ENCODE data around the gene MAGEB4.

The MAGEB4 gene

DNA sequence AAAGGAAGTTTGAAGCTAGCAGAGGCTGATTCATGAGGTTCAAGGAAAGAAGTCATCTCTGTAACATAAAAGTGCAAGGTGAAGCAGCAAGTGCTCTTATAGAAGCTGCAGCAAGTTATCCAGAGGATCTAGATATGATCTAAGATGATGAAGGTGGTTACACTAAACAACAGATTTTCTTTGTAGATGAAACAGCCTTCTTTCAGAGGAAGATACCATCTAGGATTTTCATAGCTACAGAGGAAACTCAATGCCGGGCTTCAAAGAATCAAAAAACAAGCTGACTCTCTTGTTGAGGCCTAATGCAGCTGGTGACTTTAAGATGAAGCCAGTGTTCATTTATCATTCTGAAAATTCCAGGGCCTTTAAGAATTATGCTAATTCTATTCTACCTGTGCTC is 38.6 kb downstream of the MAGEB4 start:
- H3K4me3 ChIP-seq (ENCODE audit: low read length in 2 of 2), result no peak overlapping the region
- H3K14ac ChIP-seq (ENCODE audit: low read length), result no peak overlapping the region
- H3K4me1 ChIP-seq (ENCODE audit: control insufficient read depth in 2 of 2, insufficient read depth in 1 of 2, low read depth in 1 of 2, low read length in 2 of 2), result no peaks in the 10 kb centered on the region
- H2AK5ac ChIP-seq (ENCODE audit: low read depth, low read length), result no peak overlapping the region
- H2BK12ac ChIP-seq (ENCODE audit: low read length), result no peak overlapping the region
- no peaks in the 10 kb centered on the region for H3K27me3 ChIP-seq (ENCODE audit: control insufficient read depth in 3 of 3, insufficient read depth in 3 of 3, low read depth in 1 of 3, low read length in 3 of 3)
- no peak overlapping the region for H2BK5ac ChIP-seq (ENCODE audit: low read length)
- no peak overlapping the region for H4K8ac ChIP-seq (ENCODE audit: low read depth, low read length)
- H3K27ac ChIP-seq (replicated peaks; ENCODE audit: low read length), result no peak overlapping the region
- H2BK120ac ChIP-seq (ENCODE audit: low read depth, low read length), result no peak overlapping the region
- H3K9me3 ChIP-seq (replicated peaks in 1 of 2; ENCODE audit: control insufficient read depth in 2 of 2, insufficient read depth in 1 of 2, low read depth in 1 of 2, low read length in 2 of 2), result no peaks in the 10 kb centered on the region
- H3K9ac ChIP-seq (ENCODE audit: low read depth, low read length, poor library complexity), result no peak overlapping the region
- no peak overlapping the region for H4K91ac ChIP-seq (ENCODE audit: low read depth, low read length, poor library complexity)
- no peaks in the 10 kb centered on the region for H3K36me3 ChIP-seq (replicated peaks in 1 of 2; ENCODE audit: control insufficient read depth in 2 of 2, insufficient read depth in 2 of 2, low read length in 2 of 2)
- H3K79me1 ChIP-seq (ENCODE audit: low read depth, low read length), result no peaks in the 10 kb centered on the region
- no peak overlapping the region for H2BK15ac ChIP-seq (ENCODE audit: low read length)
- H3K4ac ChIP-seq (ENCODE audit: low read length), result no peak overlapping the region
- no peak overlapping the region for H3K18ac ChIP-seq (ENCODE audit: low read length)
- no peak for DNase-seq (ENCODE audit: low spot score)
- H3K4me2 ChIP-seq (ENCODE audit: insufficient read depth, low read length, poor library complexity, severe bottlenecking), result no peak overlapping the region
- no peak overlapping the region for H3K23ac ChIP-seq (ENCODE audit: low read depth, low read length, poor library complexity)
- WGBS, 2 donors (ENCODE audit: extremely low coverage in 2 of 2, insufficient read length in 2 of 2, insufficient replicate concordance in 1 of 2), result no CpG with 5 or more reads among the region's 1 CpG
- no peak overlapping the region for H2AFZ ChIP-seq (ENCODE audit: low read length)

DNA sequence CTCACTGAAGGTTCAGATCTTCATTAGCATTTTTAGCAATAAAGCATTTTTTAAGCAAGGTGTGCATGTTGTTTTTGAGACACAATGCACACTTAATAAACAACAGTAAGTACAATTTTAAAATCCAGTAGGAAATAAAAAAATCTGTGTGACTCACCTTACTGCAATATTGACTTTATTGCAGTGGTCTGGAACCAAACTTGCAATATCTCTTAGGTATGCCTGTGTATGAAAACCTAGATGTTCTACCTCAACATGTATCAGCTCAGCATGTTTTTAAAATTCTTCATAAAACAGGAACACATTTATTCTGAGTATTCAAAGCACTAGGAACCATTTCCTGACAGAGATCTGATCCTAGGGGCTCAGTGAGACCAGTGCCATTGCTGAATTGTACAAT is 40.7 kb downstream of the MAGEB4 start:
- Histone ChIP-seq H2AFZ (ENCODE audit: low read length) (no peak overlapping the region), H3K23ac (ENCODE audit: low read depth, low read length, poor library complexity) (no peak overlapping the region), H3K9me3 (replicated peaks in 1 of 2; ENCODE audit: control insufficient read depth in 2 of 2, insufficient read depth in 1 of 2, low read depth in 1 of 2, low read length in 2 of 2) (no peaks in the 10 kb centered on the region), H3K18ac (ENCODE audit: low read length) (no peak overlapping the region), H3K4me1 (ENCODE audit: control insufficient read depth in 2 of 2, insufficient read depth in 1 of 2, low read depth in 1 of 2, low read length in 2 of 2) (no peaks in the 10 kb centered on the region), H3K4me3 (ENCODE audit: low read length in 2 of 2) (no peak overlapping the region), H2BK15ac (ENCODE audit: low read length) (no peak overlapping the region), H3K4me2 (ENCODE audit: insufficient read depth, low read length, poor library complexity, severe bottlenecking) (no peak overlapping the region), H3K14ac (ENCODE audit: low read length) (no peak overlapping the region), H2BK12ac (ENCODE audit: low read length) (no peak overlapping the region), H4K91ac (ENCODE audit: low read depth, low read length, poor library complexity) (no peak overlapping the region), H2BK5ac (ENCODE audit: low read length) (no peak overlapping the region), H3K9ac (ENCODE audit: low read depth, low read length, poor library complexity) (no peak overlapping the region), H3K27me3 (ENCODE audit: control insufficient read depth in 3 of 3, insufficient read depth in 3 of 3, low read depth in 1 of 3, low read length in 3 of 3) (no peaks in the 10 kb centered on the region), H3K27ac (replicated peaks; ENCODE audit: low read length) (no peak overlapping the region), H4K8ac (ENCODE audit: low read depth, low read length) (no peak overlapping the region), H2AK5ac (ENCODE audit: low read depth, low read length) (no peak overlapping the region), H3K36me3 (replicated peaks in 1 of 2; ENCODE audit: control insufficient read depth in 2 of 2, insufficient read depth in 2 of 2, low read length in 2 of 2) (no peaks in the 10 kb centered on the region), H3K79me1 (ENCODE audit: low read depth, low read length) (no peaks in the 10 kb centered on the region), H2BK120ac (ENCODE audit: low read depth, low read length) (no peak overlapping the region), H3K4ac (ENCODE audit: low read length) (no peak overlapping the region)
- no peak for DNase-seq (ENCODE audit: low spot score)

DNA sequence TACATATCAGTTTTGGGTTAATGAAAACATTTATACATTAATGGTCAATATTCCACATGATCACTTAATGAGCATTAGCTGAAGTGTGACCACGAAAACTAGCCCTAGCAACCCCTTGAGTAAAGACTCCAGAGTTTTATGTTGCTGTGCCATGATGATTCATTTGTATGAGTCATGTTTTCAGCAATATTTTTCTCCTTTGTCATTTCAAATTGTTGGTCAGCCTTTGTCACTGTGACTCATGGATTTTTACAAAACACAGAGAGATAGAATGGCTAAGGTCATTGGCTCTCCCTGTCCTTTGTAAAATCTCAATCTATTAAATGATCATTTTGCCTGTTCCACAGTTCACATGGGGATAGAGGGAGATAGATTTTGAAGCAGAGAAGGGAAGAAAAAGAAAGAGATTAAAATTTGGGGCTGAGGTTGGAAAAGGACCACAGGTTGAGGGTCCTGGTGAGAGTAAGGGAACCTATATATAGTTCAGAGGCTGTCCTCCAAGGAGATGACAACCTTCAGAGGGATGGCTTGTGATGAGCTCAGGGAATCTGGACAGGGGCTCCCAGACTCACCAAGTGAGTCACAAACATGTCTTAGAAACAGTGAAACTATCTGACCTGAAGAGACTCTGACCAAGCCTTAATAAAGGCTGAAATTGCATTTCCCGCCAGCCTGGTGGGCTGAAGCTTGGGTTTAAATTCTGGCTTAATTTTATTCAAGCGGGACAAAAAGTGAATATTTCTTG is 41.8 kb downstream of the MAGEB4 start:
- no peak overlapping the region for H2BK5ac ChIP-seq (ENCODE audit: low read length)
- no peak overlapping the region for H3K4me3 ChIP-seq (ENCODE audit: low read length in 2 of 2)
- H3K4me2 ChIP-seq (ENCODE audit: insufficient read depth, low read length, poor library complexity, severe bottlenecking), result no peak overlapping the region
- H2AK5ac ChIP-seq (ENCODE audit: low read depth, low read length), result no peak overlapping the region
- no peak overlapping the region for H4K8ac ChIP-seq (ENCODE audit: low read depth, low read length)
- WGBS, 2 donors (ENCODE audit: extremely low coverage in 2 of 2, insufficient read length in 2 of 2, insufficient replicate concordance in 1 of 2), result no CpG with 5 or more reads among the region's 3 CpGs
- H3K27me3 ChIP-seq (ENCODE audit: control insufficient read depth in 3 of 3, insufficient read depth in 3 of 3, low read depth in 1 of 3, low read length in 3 of 3), result no peaks in the 10 kb centered on the region
- no peak overlapping the region for H2BK12ac ChIP-seq (ENCODE audit: low read length)
- no peak overlapping the region for H2BK120ac ChIP-seq (ENCODE audit: low read depth, low read length)
- no peaks in the 10 kb centered on the region for H3K9me3 ChIP-seq (replicated peaks in 1 of 2; ENCODE audit: control insufficient read depth in 2 of 2, insufficient read depth in 1 of 2, low read depth in 1 of 2, low read length in 2 of 2)
- DNase-seq (ENCODE audit: low spot score), result no peak
- no peak overlapping the region for H3K4ac ChIP-seq (ENCODE audit: low read length)
- no peak overlapping the region for H2AFZ ChIP-seq (ENCODE audit: low read length)
- no peak overlapping the region for H3K23ac ChIP-seq (ENCODE audit: low read depth, low read length, poor library complexity)
- no peaks in the 10 kb centered on the region for H3K79me1 ChIP-seq (ENCODE audit: low read depth, low read length)
- H3K9ac ChIP-seq (ENCODE audit: low read depth, low read length, poor library complexity), result no peak overlapping the region
- H3K4me1 ChIP-seq (ENCODE audit: control insufficient read depth in 2 of 2, insufficient read depth in 1 of 2, low read depth in 1 of 2, low read length in 2 of 2), result no peaks in the 10 kb centered on the region
- H3K27ac ChIP-seq (replicated peaks; ENCODE audit: low read length), result no peak overlapping the region
- H3K18ac ChIP-seq (ENCODE audit: low read length), result no peak overlapping the region
- H3K36me3 ChIP-seq (replicated peaks in 1 of 2; ENCODE audit: control insufficient read depth in 2 of 2, insufficient read depth in 2 of 2, low read length in 2 of 2), result no peaks in the 10 kb centered on the region
- no peak overlapping the region for H2BK15ac ChIP-seq (ENCODE audit: low read length)
- H3K14ac ChIP-seq (ENCODE audit: low read length), result no peak overlapping the region
- no peak overlapping the region for H4K91ac ChIP-seq (ENCODE audit: low read depth, low read length, poor library complexity)

All from neuronal stem cell (in vitro differentiated cells).